Peyer's patch (tissue), 4 donors: ENCODE data around the gene TPSD1. TPM values are rescaled to one million over a fixed set of nuclear protein-coding genes. Genes with fewer than 3 reads are reported as not detected.
"Not testable (repeated sequence)": the region's sequence is repeated elsewhere in the genome, so short reads cannot be mapped to it uniquely, and the experiment has no call there.

ENCODE experiments used
- DNase-seq, 3 donors: peaks; one replicate each; pipeline ENCODE4 v3.0.0-alpha.2; 2017 to 2019
- H3K27ac ChIP-seq, 4 donors: fragments of 200-600 bp; sonication (generic); one replicate each; pipeline ENCODE4 v1.5.1; 2016 to 2019
- H3K27me3 ChIP-seq, 2 donors: fragments of 200-600 bp; sonication (generic); one replicate each; pipeline ENCODE4 v1.5.1; 2019
- H3K36me3 ChIP-seq, 3 donors: fragments of 200-600 bp; sonication (generic); one replicate each; pipeline ENCODE4 v1.5.1; 2016 to 2019
- H3K4me1 ChIP-seq, 4 donors: fragments of 200-600 bp; sonication (generic); one replicate each; pipeline ENCODE4 v1.5.1; 2016 to 2019
- H3K4me3 ChIP-seq, 4 donors: fragments of 200-600 bp; sonication (generic); 1 replicate in 3 of 4; 2 replicates in 1 of 4; pipeline ENCODE4 v1.5.1; 2016 to 2019; ENCODE audit warnings: mild to moderate bottlenecking in 1 of 4
- H3K9me3 ChIP-seq, 4 donors: fragments of 200-600 bp; sonication (generic); one replicate each; pipeline ENCODE4 v1.5.1; 2016 to 2019; ENCODE audit warnings: mild to moderate bottlenecking in 1 of 4
- POLR2A ChIP-seq, 2 donors: fragments of 450-650 bp; IDR thresholded peaks; one replicate each; pipeline ENCODE4 v1.5.1; 2017; ENCODE audit warnings: antibody characterized with exemption in 2 of 2, mild to moderate bottlenecking in 2 of 2, moderate library complexity in 2 of 2
- total RNA-seq, 4 donors: library from RNA; depleted of rRNA; stranded (reverse); fragments of >200 nt; gene quantifications; one replicate each; pipeline ENCODE4 v1.1.0, GENCODE V29; 2016
- TF ChIP-seq, protein P1 (sequence below), 6 experiments: fragments of 450-650 bp in 4 of 6; fragments of 200-600 bp in 2 of 6; sonication (generic) in 1 of 6; IDR thresholded peaks; one replicate each; pipeline ENCODE4 v1.5.1; 2017 to 2019; ENCODE audit warnings: antibody characterized with exemption in 6 of 6, mild to moderate bottlenecking in 3 of 6, moderate library complexity in 1 of 6

The TPSD1 gene
- total RNA-seq, 4 donors from 2014 or later, result 10.3 to 61.1 (median 24.1) TPM; not detected in 1

DNA sequence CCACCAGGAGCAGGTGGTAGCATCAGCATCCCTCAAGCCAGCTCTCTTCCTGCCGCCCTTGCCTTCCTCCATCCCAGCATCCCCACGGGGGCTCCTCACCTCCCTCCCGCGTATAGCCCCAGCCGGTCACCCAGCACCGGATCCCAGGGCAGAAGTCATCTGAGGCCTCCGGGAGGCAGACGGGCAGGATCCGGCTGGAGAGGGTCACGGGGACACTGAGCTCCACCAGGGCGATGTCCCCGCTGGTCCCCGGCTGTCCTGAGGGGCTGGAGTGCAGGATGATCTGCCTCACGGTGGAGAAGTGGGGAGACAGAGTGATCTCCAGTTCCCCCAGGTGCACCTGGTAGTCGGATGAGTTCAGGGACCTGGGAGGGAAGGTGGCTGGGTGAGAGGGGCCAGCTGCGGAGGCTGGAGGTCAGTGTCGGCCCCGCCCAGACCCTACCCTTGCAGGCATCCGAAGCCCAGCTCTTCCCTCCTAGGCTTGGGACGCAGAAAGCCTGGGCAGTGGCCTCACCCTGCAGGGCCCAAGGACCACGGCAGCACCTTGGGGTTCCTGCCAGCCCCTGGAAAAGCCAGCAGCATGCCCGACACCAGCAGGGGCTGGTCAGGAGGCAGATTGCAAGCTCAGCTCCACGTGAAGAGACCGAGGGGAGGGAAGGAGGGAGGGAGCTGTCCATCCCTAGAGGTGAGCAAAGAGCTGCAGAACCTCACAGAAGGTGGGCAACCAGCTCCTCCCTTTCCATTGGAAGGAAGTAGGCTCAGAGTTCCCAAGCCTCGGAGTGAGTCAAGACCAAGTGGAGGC lies 33.1 kb upstream of the TPSD1 start:
- Histone ChIP-seq H3K36me3 (peaks cover 0 to 3% (median 0%) of the 10 kb centered on the region in 3 donors), H3K27ac (no peak overlapping the region), H3K4me3 (no peak overlapping the region), H3K4me1 (peaks cover 0 to 6% (median 0%) of the 10 kb centered on the region in 4 donors), H3K27me3 (no peaks in the 10 kb centered on the region), H3K9me3 (no peaks in the 10 kb centered on the region)
- DNase-seq, result no peak
- TF ChIP-seq POLR2A (IDR thresholded peaks at IDR 0.05), result no peak
- TF ChIP-seq, protein P1, sequence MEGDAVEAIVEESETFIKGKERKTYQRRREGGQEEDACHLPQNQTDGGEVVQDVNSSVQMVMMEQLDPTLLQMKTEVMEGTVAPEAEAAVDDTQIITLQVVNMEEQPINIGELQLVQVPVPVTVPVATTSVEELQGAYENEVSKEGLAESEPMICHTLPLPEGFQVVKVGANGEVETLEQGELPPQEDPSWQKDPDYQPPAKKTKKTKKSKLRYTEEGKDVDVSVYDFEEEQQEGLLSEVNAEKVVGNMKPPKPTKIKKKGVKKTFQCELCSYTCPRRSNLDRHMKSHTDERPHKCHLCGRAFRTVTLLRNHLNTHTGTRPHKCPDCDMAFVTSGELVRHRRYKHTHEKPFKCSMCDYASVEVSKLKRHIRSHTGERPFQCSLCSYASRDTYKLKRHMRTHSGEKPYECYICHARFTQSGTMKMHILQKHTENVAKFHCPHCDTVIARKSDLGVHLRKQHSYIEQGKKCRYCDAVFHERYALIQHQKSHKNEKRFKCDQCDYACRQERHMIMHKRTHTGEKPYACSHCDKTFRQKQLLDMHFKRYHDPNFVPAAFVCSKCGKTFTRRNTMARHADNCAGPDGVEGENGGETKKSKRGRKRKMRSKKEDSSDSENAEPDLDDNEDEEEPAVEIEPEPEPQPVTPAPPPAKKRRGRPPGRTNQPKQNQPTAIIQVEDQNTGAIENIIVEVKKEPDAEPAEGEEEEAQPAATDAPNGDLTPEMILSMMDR (IDR thresholded peaks at IDR 0.05), result no peak

DNA sequence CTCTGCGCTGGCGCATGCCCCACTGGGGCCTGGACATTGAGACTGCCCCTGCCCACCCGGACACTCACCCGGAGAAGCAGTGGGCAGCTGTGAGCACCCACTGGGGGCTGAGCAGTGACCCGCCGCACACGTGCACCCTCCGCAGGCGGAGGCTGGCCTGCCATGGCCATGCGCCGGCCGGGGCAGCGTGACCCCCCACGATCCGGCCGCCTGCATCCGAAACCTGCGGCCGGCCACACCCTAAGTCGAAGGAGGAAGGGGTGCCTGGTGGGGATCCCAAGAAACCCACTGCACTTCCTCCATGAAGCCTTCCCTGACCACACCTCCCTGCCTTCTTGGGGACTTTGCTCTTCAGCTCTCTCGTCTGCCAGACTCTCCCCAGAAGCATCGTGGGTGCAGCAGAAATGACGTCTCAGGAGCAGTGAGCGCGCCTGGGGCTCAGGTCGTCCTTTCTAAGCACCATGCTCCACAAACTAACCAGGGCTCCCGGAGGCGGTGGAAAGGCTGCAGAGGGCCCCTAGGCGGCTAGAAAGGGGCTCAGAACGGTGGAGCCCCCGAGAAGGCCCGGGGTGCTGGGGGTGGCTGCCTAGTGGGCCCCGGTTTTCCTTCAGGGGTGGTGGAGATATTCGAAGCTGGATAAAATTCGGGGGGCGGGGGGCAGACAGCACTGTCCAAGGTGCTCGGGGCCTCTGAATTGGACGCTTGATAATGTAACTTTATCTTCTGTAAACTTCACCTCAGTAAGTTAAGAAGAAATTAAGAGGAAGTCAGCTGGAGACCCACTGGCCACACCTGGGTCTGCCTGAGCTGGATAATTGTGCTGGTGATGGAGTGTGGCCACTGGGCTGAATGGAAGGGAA lies 32.3 kb upstream of the TPSD1 start:
- peaks cover 0 to 6% (median 0%) of the 10 kb centered on the region in 4 donors for H3K4me1 ChIP-seq
- H3K9me3 ChIP-seq, result no peaks in the 10 kb centered on the region
- DNase-seq, result no peak
- H3K36me3 ChIP-seq, result no peaks in the 10 kb centered on the region
- H3K27ac ChIP-seq, result peak overlapping the region in 1 of 4 donors; percentile 66
- TF ChIP-seq, protein P1 (IDR thresholded peaks at IDR 0.05), result no peak
- no peak for TF ChIP-seq POLR2A (IDR thresholded peaks at IDR 0.05)
- H3K4me3 ChIP-seq, result no peak overlapping the region
- no peaks in the 10 kb centered on the region for H3K27me3 ChIP-seq

DNA sequence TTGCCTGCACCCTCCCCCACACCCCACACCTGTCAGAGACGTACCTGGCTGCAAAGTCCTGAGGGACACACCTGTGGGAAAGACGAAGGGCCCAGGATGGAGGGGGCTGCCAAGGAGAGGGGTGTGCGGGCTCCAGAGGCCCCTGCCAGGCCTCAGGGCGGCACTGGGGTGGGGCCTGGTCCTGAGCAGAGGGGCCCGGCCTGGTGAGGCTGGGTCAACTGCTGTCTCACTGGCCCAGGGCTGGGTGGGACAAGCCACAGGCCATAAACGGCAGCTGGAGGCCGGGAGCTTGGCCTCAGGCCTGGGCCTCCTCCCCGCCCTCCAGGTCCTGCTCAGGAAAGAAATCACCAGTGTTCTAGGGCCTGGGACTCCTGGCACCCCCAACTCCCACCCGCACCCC lies 31.3 kb upstream of the TPSD1 start:
- H3K36me3 ChIP-seq, result no peaks in the 10 kb centered on the region
- peak overlapping the region in 2 of 4 donors; percentile 45 to 66 for H3K27ac ChIP-seq
- no peak for TF ChIP-seq POLR2A (IDR thresholded peaks at IDR 0.05)
- TF ChIP-seq, protein P1 (IDR thresholded peaks at IDR 0.05), result no peak
- DNase-seq, result peak in 1 of 3 donors; percentile 68
- H3K27me3 ChIP-seq, result no peaks in the 10 kb centered on the region
- H3K4me3 ChIP-seq, result peak overlapping the region in 1 of 4 donors; percentile 21
- no peaks in the 10 kb centered on the region for H3K9me3 ChIP-seq
- peaks cover 0 to 6% (median 0%) of the 10 kb centered on the region in 4 donors for H3K4me1 ChIP-seq

DNA sequence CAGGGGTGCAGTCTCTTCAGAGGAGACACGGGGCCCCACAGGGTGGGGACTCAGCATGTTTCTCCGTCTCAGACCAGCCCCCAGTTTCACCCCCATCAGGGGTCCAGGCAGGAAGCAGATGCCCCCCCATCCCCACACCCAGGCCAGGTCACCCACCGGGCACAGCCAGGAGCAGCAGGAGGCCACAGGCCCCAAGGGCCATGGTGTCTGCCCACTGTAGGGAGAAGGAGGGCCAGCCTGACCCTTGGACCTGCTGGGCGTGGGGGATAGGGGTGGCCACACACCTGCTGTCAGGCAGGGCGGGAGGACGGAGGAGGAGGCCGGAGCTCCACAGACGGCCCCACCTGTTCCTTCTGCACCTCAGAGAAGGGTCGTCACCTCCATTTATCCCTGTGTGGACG lies 30.8 kb upstream of the TPSD1 start, which contains the start of gene TPSG1:
TSS of gene TPSG1 (minus strand) at position 218 of the 401 bp plus-strand sequence. CDS start at position 202, 16 bp downstream.
- H3K27me3 ChIP-seq, result no peaks in the 10 kb centered on the region
- peaks cover 0 to 6% (median 0%) of the 10 kb centered on the region in 4 donors for H3K4me1 ChIP-seq
- no peaks in the 10 kb centered on the region for H3K36me3 ChIP-seq
- TF ChIP-seq, protein P1 (IDR thresholded peaks at IDR 0.05), result no peak
- TF ChIP-seq POLR2A (IDR thresholded peaks at IDR 0.05), result no peak
- peak within 1 kb of the TSS in 1 of 4 donors; percentile 21 for H3K4me3 ChIP-seq
- H3K9me3 ChIP-seq, result no peaks in the 10 kb centered on the region
- H3K27ac ChIP-seq, result peak within 1 kb of the TSS in 2 of 4 donors; percentile 45 to 66
- peak in 2 of 3 donors; percentile 55 to 70 for DNase-seq

DNA sequence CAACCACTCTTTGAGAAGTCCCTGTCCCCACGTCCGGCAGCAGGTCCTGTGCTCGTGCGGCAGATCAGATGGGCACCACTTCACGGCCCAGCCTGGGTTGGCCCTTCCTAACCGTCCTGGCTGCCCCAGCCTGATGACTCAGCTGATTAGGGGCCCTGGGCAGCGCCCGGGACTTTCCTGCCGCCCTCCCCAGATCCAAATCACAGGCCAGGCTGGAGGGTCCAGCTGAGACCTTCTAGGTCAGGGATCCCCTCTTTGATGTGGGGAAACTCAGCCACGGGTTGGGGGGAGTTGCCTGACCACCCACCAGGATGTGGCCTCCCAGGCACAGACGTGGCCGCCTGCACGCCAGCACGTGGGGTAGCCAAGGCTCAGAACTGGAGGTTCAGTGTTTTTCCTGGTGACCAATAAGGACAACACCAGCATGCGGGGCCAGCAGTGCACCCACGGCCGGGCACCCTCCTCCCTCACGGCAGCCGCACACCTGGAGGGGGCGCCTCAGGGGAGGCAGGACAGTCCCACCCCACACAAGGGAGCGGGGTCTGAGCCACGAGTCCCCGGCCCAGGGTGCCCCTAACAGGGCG lies 30.0 kb upstream of the TPSD1 start:
- not testable (repeated sequence) for H3K27me3 ChIP-seq, H3K4me3 ChIP-seq, H3K9me3 ChIP-seq, H3K36me3 ChIP-seq, H3K4me1 ChIP-seq
- DNase-seq, result peak in 1 of 3 donors; percentile 60
- peak overlapping the region in 2 of 4 donors; percentile 45 to 66 for H3K27ac ChIP-seq

DNA sequence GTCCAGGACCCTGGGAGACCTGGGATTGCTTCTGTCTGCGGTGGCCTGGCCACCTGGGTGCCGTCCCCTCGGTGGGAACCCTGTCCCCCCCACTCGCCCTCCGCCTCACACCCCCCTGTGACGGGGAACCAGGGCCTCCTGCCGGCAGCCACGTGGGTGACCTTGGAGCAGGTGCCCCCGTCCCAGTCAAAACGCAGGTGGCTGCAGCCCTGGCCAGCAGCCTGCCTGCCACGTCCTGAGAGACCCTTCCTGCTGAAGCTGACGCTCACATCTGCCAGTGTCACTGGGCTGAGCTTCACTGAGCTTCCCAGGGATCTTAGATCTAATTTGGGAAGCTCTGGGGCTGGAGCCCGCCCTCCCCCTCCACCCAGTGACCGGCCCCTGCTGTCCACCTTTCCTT lies 29.2 kb upstream of the TPSD1 start:
- not testable (repeated sequence) for H3K4me3 ChIP-seq, DNase-seq, H3K27me3 ChIP-seq, H3K36me3 ChIP-seq, H3K4me1 ChIP-seq, H3K27ac ChIP-seq, H3K9me3 ChIP-seq

DNA sequence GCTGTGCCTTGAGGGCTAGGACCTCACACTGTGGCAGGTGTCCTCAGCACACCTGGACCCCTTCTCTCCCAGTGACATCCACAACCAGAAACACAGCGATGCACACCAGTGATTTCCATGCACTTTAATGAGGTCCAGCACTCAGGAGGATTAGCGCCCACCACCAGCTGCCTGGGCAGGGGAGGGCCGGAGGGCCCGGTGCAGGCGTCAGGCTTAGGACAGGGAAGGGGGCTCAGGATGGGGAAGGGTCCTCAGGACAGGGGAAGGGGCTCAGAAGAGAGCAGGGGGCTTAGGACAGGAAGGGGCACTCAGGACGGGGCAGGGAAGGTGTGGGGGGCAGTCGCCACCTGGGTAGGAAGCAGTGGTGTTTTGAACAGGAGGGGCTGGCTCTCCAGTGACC lies 27.6 kb upstream of the TPSD1 start:
- H3K27ac ChIP-seq, H3K9me3 ChIP-seq, H3K27me3 ChIP-seq, H3K36me3 ChIP-seq, H3K4me3 ChIP-seq, DNase-seq, H3K4me1 ChIP-seq: not testable (repeated sequence)

DNA sequence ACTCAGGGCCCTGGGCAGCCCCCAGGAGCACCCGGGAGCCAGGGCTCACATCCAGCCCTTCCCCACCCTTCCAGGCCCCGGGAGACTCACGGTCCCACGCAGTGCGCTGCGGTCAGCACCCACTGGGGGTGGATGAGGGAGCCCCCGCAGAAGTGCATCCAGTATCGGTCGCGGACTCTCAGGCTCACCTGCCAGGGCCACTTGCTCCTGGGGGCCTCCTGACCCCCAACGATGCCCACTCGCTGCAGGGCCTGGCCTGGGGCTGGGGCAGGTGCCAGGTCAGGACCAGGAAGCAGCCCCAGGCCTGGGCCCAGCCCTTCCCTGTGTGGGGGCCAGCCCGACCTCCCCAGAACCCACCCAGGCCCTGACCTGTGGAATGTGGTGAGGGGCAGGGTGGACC lies 26.4 kb upstream of the TPSD1 start:
- H3K27me3 ChIP-seq, H3K9me3 ChIP-seq, H3K27ac ChIP-seq, H3K36me3 ChIP-seq, H3K4me1 ChIP-seq, H3K4me3 ChIP-seq, DNase-seq: not testable (repeated sequence)

DNA sequence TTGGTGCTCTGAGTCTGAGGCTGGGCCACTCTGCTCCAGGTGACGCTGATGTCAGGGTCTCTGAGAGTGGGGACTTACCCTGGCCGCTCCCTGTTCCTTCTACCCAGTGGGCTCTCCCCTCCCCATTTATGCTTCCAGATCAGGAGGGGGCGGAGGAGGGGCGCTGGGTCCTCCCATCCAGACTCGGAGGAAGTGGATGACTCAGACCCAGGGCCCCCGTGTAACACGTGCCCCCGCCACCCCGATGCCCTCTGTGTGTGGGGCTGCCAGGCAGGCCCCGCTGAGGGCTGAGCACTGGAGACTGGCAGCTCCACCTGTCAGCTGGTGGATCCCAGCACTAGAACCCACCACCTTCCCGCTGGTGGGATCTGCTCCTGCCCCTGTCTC lies 25.8 kb upstream of the TPSD1 start, which contains the start of gene TPSB2:
TSS of gene TPSB2 (minus strand) at position 101 of the 387 bp plus-strand sequence. CDS start 233 bp downstream, outside the sequence.
- not testable (repeated sequence) for H3K27ac ChIP-seq

More for the DNA sequence above, 25.8 kb upstream of the TPSD1 start, which contains the start of gene TPSB2:
- not testable (repeated sequence) for H3K4me3 ChIP-seq, H3K9me3 ChIP-seq, H3K36me3 ChIP-seq, H3K4me1 ChIP-seq, H3K27me3 ChIP-seq, DNase-seq
